ENCODE results near the gene PRDM16.

GRCh38 chr1:3152143-3152542, 83.1 kb downstream of the PRDM16 start:
- TF ChIP-seq POLR2A (IDR thresholded peaks at IDR 0.05; ENCODE audit: low read length) = no peak
- no peak for TF ChIP-seq RFX5 (IDR thresholded peaks at IDR 0.05)
- no peak for TF ChIP-seq CBX2 (IDR thresholded peaks at IDR 0.05; ENCODE audit: borderline replicate concordance, low read depth)
- TF ChIP-seq CTCF (IDR thresholded peaks at IDR 0.05) = no peak
- TF ChIP-seq TP53 (CRISPR knock-in tag; IDR thresholded peaks at IDR 0.05) = no peak
- TF ChIP-seq JUN (IDR thresholded peaks at IDR 0.05) = no peak
- no peak for TF ChIP-seq USF2 (IDR thresholded peaks at IDR 0.05)

Data from A549 (cell line).